ENCODE measurements around the gene MRPL14.

- TF ChIP-seq, protein P1, sequence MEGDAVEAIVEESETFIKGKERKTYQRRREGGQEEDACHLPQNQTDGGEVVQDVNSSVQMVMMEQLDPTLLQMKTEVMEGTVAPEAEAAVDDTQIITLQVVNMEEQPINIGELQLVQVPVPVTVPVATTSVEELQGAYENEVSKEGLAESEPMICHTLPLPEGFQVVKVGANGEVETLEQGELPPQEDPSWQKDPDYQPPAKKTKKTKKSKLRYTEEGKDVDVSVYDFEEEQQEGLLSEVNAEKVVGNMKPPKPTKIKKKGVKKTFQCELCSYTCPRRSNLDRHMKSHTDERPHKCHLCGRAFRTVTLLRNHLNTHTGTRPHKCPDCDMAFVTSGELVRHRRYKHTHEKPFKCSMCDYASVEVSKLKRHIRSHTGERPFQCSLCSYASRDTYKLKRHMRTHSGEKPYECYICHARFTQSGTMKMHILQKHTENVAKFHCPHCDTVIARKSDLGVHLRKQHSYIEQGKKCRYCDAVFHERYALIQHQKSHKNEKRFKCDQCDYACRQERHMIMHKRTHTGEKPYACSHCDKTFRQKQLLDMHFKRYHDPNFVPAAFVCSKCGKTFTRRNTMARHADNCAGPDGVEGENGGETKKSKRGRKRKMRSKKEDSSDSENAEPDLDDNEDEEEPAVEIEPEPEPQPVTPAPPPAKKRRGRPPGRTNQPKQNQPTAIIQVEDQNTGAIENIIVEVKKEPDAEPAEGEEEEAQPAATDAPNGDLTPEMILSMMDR (conservative IDR thresholded peaks at IDR 0.05; ENCODE audit: low read length) = no peak; the same call in 1 of the 2 replicates
- no peak for TF ChIP-seq EZH2phosphoT487 (IDR thresholded peaks at IDR 0.05; ENCODE audit: borderline replicate concordance)
Observed at GRCh38 chr6:44074813-44075646, 52.2 kb downstream of the MRPL14 start.
